Sigmoid colon (tissue), 7 donors: ENCODE results near the gene GUCA2B. TPM values are rescaled to one million over a fixed set of nuclear protein-coding genes. Genes with fewer than 3 reads are reported as not detected.

Experiments
- DNase-seq: peaks from one replicate; pipeline ENCODE4 v3.0.0-alpha.2; 2019
- H3K27ac ChIP-seq, 4 donors: fragments of 200-600 bp; sonication (generic); one replicate each; pipeline ENCODE4 v1.5.1; 2016 to 2019; ENCODE audit warnings: mild to moderate bottlenecking in 1 of 4
- H3K27me3 ChIP-seq, 3 donors: fragments of 200-600 bp; sonication (generic); one replicate each; pipeline ENCODE4 v1.5.1; 2019; ENCODE audit warnings: mild to moderate bottlenecking in 1 of 3
- H3K36me3 ChIP-seq, 4 donors: fragments of 200-600 bp; sonication (generic); one replicate each; pipeline ENCODE4 v1.5.1; 2016 to 2019
- H3K4me1 ChIP-seq, 4 donors: fragments of 200-600 bp; sonication (generic); one replicate each; pipeline ENCODE4 v1.5.1; 2017 to 2019
- H3K4me3 ChIP-seq, 4 donors: fragments of 200-600 bp; sonication (generic); one replicate each; pipeline ENCODE4 v1.5.1; 2017 to 2019; ENCODE audit warnings: mild to moderate bottlenecking in 2 of 4, moderate library complexity in 1 of 4
- H3K9me3 ChIP-seq, 4 donors: fragments of 200-600 bp in 3 of 4; sonication (generic) in 3 of 4; one replicate each; pipeline versions ENCODE4 v1.5.1 to v1.6.1; 2013 to 2019
- EP300 ChIP-seq, 4 donors: sonication (generic); formaldehyde crosslinking; IDR thresholded peaks; one replicate each; pipeline ENCODE4 v1.6.1; 2017; ENCODE audit warnings: antibody characterized with exemption in 4 of 4
- POLR2A ChIP-seq, 2 donors: fragments of 450-650 bp; IDR thresholded peaks; one replicate each; pipeline ENCODE4 v1.6.1; 2016; ENCODE audit warnings: antibody characterized with exemption in 2 of 2, mild to moderate bottlenecking in 2 of 2, moderate library complexity in 2 of 2
- POLR2AphosphoS5 ChIP-seq, 4 donors: sonication (generic); formaldehyde crosslinking; IDR thresholded peaks; one replicate each; pipeline ENCODE4 v1.6.1; 2017; ENCODE audit warnings: antibody characterized with exemption in 4 of 4
- WGBS, 2 donors: extraction: QIAGEN DNeasy Blood & Tissue Kit; methylation state at CpG; one replicate each; pipeline ENCODE4 v1.1.7; 2013; 5-methylcytosine and 5-hydroxymethylcytosine counted together
- intact Hi-C: fragments of 100-400 bp; cut with DNase I; formaldehyde crosslinking; loops from one replicate; pipeline ENCODE4 v1.15.1; 2023
- polyA plus RNA-seq, 3 donors: library from polyadenylated mRNA; stranded (reverse); fragments of 200-250 nt; gene quantifications; one replicate each; pipeline ENCODE4 v1.2.3, GENCODE V29; 2013
- total RNA-seq, 4 donors: library from RNA; depleted of rRNA; stranded (reverse); fragments of >200 nt; gene quantifications; one replicate each; pipeline ENCODE4 v1.1.0, GENCODE V29; 2016
- TF ChIP-seq, protein P1 (sequence below), 4 experiments: fragments of 450-650 bp in 3 of 4; fragments of 200-600 bp in 1 of 4; IDR thresholded peaks; one replicate each; pipeline ENCODE4 v1.5.1; 2016 to 2019; ENCODE audit warnings: antibody characterized with exemption in 4 of 4, mild to moderate bottlenecking in 3 of 4, moderate library complexity in 2 of 4
- donor health status: healthy with polysubstance abuse.
- donor health status: Bipolar disorder and iron deficiency.
- donor health status: healthy.

Gene GUCA2B
- total and polyA plus RNA-seq, 7 donors = 6.7 to 874 (median 324) TPM; not detected in 3

DNA sequence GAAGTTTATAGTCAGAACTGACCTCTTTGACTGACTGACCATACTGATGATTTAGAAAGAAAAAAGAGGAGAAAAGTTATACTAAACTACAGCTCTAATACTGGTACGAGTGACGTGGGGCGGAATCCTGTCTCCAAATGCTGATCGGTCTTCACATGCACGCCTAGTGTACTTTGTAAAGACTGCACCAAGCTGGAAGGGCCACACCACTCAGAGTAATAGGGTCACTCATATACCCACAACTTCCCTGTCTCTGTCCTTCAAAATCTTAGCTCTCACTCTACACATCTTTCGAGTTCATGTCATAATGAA, 30.7 kb downstream of the GUCA2B start:
- DNase-seq = no peak
- no peak for TF ChIP-seq POLR2A (IDR thresholded peaks at IDR 0.05)
- Histone ChIP-seq H3K27me3 (no peaks in the 10 kb centered on the region), H3K36me3 (peaks cover 0 to 56% (median 6%) of the 10 kb centered on the region in 4 donors), H3K9me3 (no peaks in the 10 kb centered on the region), H3K4me1 (peaks cover 0 to 13% (median 6%) of the 10 kb centered on the region in 4 donors), H3K4me3 (no peak overlapping the region), H3K27ac (no peak overlapping the region)
- WGBS, 2 donors = 96 to 98% methylated on average over 6 of the region's 6 CpGs
- intact Hi-C loops = no loop called here

DNA sequence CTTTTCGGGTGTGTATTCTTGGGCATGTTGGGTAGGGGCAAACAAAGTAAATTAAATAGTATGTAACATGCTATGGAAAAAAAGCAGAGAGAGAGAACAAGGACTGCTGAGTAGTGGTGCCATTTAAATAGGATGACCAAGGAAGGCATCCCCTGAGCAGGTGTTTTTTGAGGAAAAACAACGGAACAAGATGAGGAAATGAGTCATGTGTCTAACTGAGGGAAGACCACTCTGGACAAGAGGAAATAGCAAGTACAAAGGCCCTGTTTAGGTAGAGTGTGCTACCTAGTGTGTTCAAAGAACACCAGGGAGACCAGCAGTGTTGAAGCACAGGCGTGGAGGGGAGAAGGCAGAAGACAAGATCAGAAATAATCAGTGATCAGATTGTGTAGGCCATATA, 31.4 kb downstream of the GUCA2B start:
- WGBS, 2 donors = 90 to 94% methylated on average over 3 of the region's 3 CpGs
- Histone ChIP-seq H3K36me3 (peaks cover 0 to 63% (median 7%) of the 10 kb centered on the region in 4 donors), H3K27me3 (no peaks in the 10 kb centered on the region), H3K4me1 (peaks cover 0 to 6% (median 2%) of the 10 kb centered on the region in 4 donors), H3K4me3 (no peak overlapping the region), H3K9me3 (no peaks in the 10 kb centered on the region), H3K27ac (no peak overlapping the region)
- no peak for DNase-seq
- intact Hi-C loops = no loop called here
- TF ChIP-seq POLR2A (IDR thresholded peaks at IDR 0.05) (no peak), EP300 (IDR thresholded peaks at IDR 0.05) (no peak), POLR2AphosphoS5 (IDR thresholded peaks at IDR 0.05) (no peak)
- TF ChIP-seq, protein P1, sequence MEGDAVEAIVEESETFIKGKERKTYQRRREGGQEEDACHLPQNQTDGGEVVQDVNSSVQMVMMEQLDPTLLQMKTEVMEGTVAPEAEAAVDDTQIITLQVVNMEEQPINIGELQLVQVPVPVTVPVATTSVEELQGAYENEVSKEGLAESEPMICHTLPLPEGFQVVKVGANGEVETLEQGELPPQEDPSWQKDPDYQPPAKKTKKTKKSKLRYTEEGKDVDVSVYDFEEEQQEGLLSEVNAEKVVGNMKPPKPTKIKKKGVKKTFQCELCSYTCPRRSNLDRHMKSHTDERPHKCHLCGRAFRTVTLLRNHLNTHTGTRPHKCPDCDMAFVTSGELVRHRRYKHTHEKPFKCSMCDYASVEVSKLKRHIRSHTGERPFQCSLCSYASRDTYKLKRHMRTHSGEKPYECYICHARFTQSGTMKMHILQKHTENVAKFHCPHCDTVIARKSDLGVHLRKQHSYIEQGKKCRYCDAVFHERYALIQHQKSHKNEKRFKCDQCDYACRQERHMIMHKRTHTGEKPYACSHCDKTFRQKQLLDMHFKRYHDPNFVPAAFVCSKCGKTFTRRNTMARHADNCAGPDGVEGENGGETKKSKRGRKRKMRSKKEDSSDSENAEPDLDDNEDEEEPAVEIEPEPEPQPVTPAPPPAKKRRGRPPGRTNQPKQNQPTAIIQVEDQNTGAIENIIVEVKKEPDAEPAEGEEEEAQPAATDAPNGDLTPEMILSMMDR (IDR thresholded peaks at IDR 0.05) = no peak

DNA sequence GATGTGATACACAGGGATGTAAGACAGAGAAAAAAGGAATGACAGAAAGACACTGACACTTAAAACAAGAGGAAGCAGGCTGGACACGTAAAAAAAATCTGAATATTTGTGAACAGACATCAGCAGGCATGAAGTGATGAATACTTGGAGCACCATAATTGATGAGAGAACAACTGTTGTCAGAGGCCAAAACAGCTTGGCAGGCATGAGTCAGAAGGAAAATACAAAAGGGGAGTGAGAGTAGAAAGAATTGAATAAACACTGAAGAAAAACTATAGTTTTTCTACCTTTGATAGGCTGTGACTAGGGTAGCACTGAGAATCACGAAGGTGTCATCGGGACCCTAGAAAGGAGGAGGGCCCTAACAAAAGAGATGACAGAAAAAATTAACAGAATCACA, 32.9 kb downstream of the GUCA2B start:
- intact Hi-C loops = no loop called here
- H3K27ac ChIP-seq = no peak overlapping the region

DNA sequence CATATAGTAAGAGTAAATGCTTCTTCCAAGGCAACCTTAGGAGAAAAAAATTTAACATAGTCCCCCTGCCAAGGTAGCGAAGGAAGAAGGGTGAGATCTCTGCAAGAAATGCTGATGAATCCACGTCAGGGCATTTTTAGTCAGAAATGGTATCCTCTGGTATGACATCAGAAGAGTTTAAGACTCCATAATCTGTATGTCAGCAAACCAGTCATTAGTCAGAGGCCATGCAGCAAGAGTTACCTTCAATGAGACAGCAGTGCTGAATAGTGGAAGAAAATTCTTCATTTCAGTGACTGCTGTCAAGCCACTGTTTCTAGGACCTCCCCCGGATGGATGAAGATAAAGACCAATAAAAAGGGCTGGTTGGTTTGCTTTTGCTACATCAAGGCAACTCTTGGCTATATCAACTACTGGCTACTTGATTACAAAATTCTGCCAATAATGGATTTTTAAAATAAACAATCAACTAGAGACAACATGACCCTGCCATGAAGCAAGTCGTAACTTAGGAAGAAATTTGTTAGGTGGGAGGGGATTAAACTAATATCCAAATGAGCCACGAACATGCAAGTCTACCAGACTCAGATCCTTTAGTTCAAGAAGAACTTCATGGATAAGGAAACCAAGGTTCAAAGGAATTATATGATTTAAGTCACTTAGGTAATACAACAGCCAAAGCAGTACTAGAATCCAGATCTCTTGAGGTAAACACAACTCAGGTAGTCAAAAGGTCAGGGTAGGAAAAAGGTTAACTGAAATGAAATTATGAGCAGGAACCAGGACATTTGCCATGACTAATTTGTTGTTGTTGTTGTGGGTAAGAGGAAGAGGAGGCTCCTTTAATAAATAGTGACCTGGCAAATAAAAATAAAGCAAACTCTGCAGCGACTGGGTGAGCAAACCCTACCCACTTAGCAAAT, 37.0 kb downstream of the GUCA2B start:
- H3K27me3 ChIP-seq = no peaks in the 10 kb centered on the region
- no peaks in the 10 kb centered on the region for H3K4me1 ChIP-seq
- intact Hi-C loops = no loop called here
- 85 to 86% methylated on average over 6 of the region's 6 CpGs for WGBS, 2 donors
- TF ChIP-seq EP300 (IDR thresholded peaks at IDR 0.05) = no peak
- TF ChIP-seq POLR2AphosphoS5 (IDR thresholded peaks at IDR 0.05) = no peak
- TF ChIP-seq POLR2A (IDR thresholded peaks at IDR 0.05) = no peak
- TF ChIP-seq, protein P1 (IDR thresholded peaks at IDR 0.05) = no peak
- H3K27ac ChIP-seq = no peak overlapping the region
- peaks cover 0 to 75% (median 8%) of the 10 kb centered on the region in 4 donors for H3K36me3 ChIP-seq
- DNase-seq = no peak
- no peak overlapping the region for H3K4me3 ChIP-seq
- no peaks in the 10 kb centered on the region for H3K9me3 ChIP-seq

More for the DNA sequence above, 32.9 kb downstream of the GUCA2B start:
- TF ChIP-seq, protein P1 (IDR thresholded peaks at IDR 0.05) = no peak
- TF ChIP-seq POLR2A (IDR thresholded peaks at IDR 0.05) (no peak), EP300 (IDR thresholded peaks at IDR 0.05) (no peak)
- no peaks in the 10 kb centered on the region for H3K27me3 ChIP-seq
- H3K9me3 ChIP-seq = no peaks in the 10 kb centered on the region
- DNase-seq = no peak
- WGBS, 2 donors = 91% methylated on average over 3 of the region's 3 CpGs
- no peaks in the 10 kb centered on the region for H3K4me1 ChIP-seq
- peaks cover 0 to 74% (median 6%) of the 10 kb centered on the region in 4 donors for H3K36me3 ChIP-seq
- no peak overlapping the region for H3K4me3 ChIP-seq

DNA sequence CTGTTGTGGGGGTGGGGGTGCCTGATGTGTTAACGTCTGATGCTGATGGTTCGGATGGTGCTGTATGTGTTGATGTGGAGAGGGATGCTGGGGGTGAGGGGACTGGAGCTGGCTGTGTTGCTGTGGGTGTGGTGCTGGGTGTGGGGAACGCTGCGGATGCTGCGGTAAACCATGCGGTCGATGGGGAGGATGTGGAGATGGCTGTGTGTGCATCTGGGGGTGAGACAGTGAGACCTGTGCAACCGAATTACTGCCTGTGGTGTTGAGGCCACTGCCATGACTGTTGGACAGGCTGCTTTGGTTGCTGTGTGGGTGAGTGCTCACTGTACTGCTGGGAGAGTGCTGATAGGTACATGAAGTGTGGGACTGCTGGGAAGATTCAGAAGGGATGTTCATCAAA, 38.1 kb downstream of the GUCA2B start:
- H3K4me3 ChIP-seq = no peak overlapping the region
- H3K36me3 ChIP-seq = peaks cover 0 to 79% (median 8%) of the 10 kb centered on the region in 4 donors
- intact Hi-C loops = no loop called here
- DNase-seq = no peak
- no peak for TF ChIP-seq EP300 (IDR thresholded peaks at IDR 0.05)
- TF ChIP-seq, protein P1 (IDR thresholded peaks at IDR 0.05) = no peak
- TF ChIP-seq POLR2A (IDR thresholded peaks at IDR 0.05) = no peak
- TF ChIP-seq POLR2AphosphoS5 (IDR thresholded peaks at IDR 0.05) = no peak
- WGBS, 2 donors = 94 to 95% methylated on average over 8 of the region's 8 CpGs
- H3K4me1 ChIP-seq = no peaks in the 10 kb centered on the region
- no peak overlapping the region for H3K27ac ChIP-seq
- no peaks in the 10 kb centered on the region for H3K9me3 ChIP-seq
- no peaks in the 10 kb centered on the region for H3K27me3 ChIP-seq
